ENCODE results near the gene SRC.

- TF ChIP-seq CTCF (IDR thresholded peaks at IDR 0.05) (no peak), EP300 (IDR thresholded peaks at IDR 0.05; ENCODE audit: low read depth) (no peak)
These were observed 37.6 kb upstream of the SRC start for GRCh38 chr20:37308086-37309050.
